H9 (cell line): Measurements from ENCODE around the gene GDF15. TPM values are rescaled to one million over a fixed set of nuclear protein-coding genes. Genes with fewer than 3 reads are reported as not detected.

Source experiments
- DNase-seq: peaks from one replicate; pipeline ENCODE4 v3.0.0-alpha.2; 2017
- H2AFZ ChIP-seq: one replicate; pipeline ENCODE4 v1.6.1; 2013; ENCODE audit warnings: mild to moderate bottlenecking, low read length, control low read depth, moderate library complexity
- H2AK5ac ChIP-seq: 2 replicates; pipeline ENCODE4 v1.6.1; 2013; ENCODE audit warnings: low read length, control low read depth, mixed read lengths; ENCODE audit not compliant: insufficient read length
- H2BK120ac ChIP-seq: one replicate; pipeline ENCODE4 v1.6.1; 2013; ENCODE audit warnings: low read depth, mild to moderate bottlenecking, low read length, control low read depth, inconsistent platforms; ENCODE audit not compliant: poor library complexity, severe bottlenecking
- H2BK12ac ChIP-seq: 2 replicates; pipeline ENCODE4 v1.6.1; 2013; ENCODE audit warnings: low read length, control low read depth, mixed read lengths, low read depth; ENCODE audit not compliant: insufficient read length
- H2BK15ac ChIP-seq: 2 replicates; pipeline ENCODE4 v1.6.1; 2013; ENCODE audit warnings: low read depth, low read length, control low read depth
- H2BK20ac ChIP-seq: one replicate; pipeline ENCODE4 v1.6.1; 2013; ENCODE audit warnings: low read depth, mild to moderate bottlenecking, low read length, control low read depth, inconsistent platforms; ENCODE audit not compliant: poor library complexity, severe bottlenecking
- H2BK5ac ChIP-seq: 2 replicates; pipeline ENCODE4 v1.6.1; 2013; ENCODE audit warnings: low read length, control low read depth, mixed read lengths; ENCODE audit not compliant: insufficient read length
- H3K14ac ChIP-seq: 2 replicates; pipeline ENCODE4 v1.6.1; 2013; ENCODE audit warnings: low read length, control low read depth; ENCODE audit not compliant: insufficient read depth
- H3K18ac ChIP-seq: 2 replicates; pipeline ENCODE4 v1.6.1; 2013; ENCODE audit warnings: low read depth, mild to moderate bottlenecking, mixed read lengths, low read length, control low read depth; ENCODE audit not compliant: insufficient read length
- H3K23ac ChIP-seq: 2 replicates; pipeline ENCODE4 v1.6.1; 2013; ENCODE audit warnings: low read length, control low read depth, mixed read lengths, low read depth; ENCODE audit not compliant: insufficient read length
- H3K23me2 ChIP-seq: 2 replicates; pipeline ENCODE4 v1.6.1; 2013; ENCODE audit warnings: low read depth, mild to moderate bottlenecking, mixed read lengths, low read length, control low read depth; ENCODE audit not compliant: insufficient read length, poor library complexity, severe bottlenecking
- H3K27ac ChIP-seq: 2 replicates; pipeline ENCODE4 v1.5.1; 2013; ENCODE audit warnings: low read length, control low read depth, mixed read lengths, low read depth; ENCODE audit not compliant: insufficient read length
- H3K27me3 ChIP-seq: 2 replicates; pipeline ENCODE4 v1.6.1; 2013; ENCODE audit warnings: low read length, control low read depth, inconsistent platforms; ENCODE audit not compliant: insufficient read depth
- H3K4ac ChIP-seq: 2 replicates; pipeline ENCODE4 v1.6.1; 2013; ENCODE audit warnings: low read depth, mild to moderate bottlenecking, control low read depth, inconsistent platforms, low read length, moderate library complexity
- H3K4me1 ChIP-seq: 2 replicates; pipeline ENCODE4 v1.6.1; 2013; ENCODE audit warnings: low read length, control low read depth, inconsistent platforms; ENCODE audit not compliant: insufficient read depth
- H3K4me2 ChIP-seq: 2 replicates; pipeline ENCODE4 v1.6.1; 2013; ENCODE audit warnings: low read length, control low read depth, mixed read lengths; ENCODE audit not compliant: insufficient read length, insufficient read depth
- H3K56ac ChIP-seq: 2 replicates; pipeline ENCODE4 v1.6.1; 2013; ENCODE audit warnings: low read depth, mild to moderate bottlenecking, mixed read lengths, low read length, control low read depth; ENCODE audit not compliant: insufficient read length
- H3K79me1 ChIP-seq: 2 replicates; pipeline ENCODE4 v1.6.1; 2013; ENCODE audit warnings: low read depth, mild to moderate bottlenecking, moderate library complexity, low read length, control low read depth, inconsistent platforms; ENCODE audit not compliant: insufficient read depth, poor library complexity, severe bottlenecking
- H3K79me2 ChIP-seq: 2 replicates; pipeline ENCODE4 v1.6.1; 2013; ENCODE audit warnings: low read length, control low read depth, inconsistent platforms; ENCODE audit not compliant: insufficient read depth
- H3K9ac ChIP-seq: 2 replicates; pipeline ENCODE4 v1.6.1; 2013; ENCODE audit warnings: low read length, control low read depth, mixed read lengths; ENCODE audit not compliant: insufficient read length; ENCODE audit errors: extremely low read depth
- H3K9me3 ChIP-seq: one replicate; pipeline ENCODE4 v1.6.1; 2013; ENCODE audit warnings: low read depth, low read length, inconsistent platforms; ENCODE audit not compliant: control insufficient read depth
- H3T11ph ChIP-seq: one replicate; pipeline ENCODE4 v1.6.1; 2013; ENCODE audit warnings: mild to moderate bottlenecking, low read length, control low read depth, inconsistent platforms
- H4K20me1 ChIP-seq: one replicate; pipeline ENCODE4 v1.6.1; 2013; ENCODE audit not compliant: control insufficient read depth, insufficient read length, insufficient read depth
- H4K5ac ChIP-seq: 2 replicates; pipeline ENCODE4 v1.6.1; 2013; ENCODE audit warnings: low read depth, mild to moderate bottlenecking, mixed read lengths, low read length, control low read depth; ENCODE audit not compliant: insufficient read length
- H4K8ac ChIP-seq: replicated peaks from 2 replicates; pipeline ENCODE4 v1.6.1; 2013; ENCODE audit warnings: low read length, control low read depth, mixed read lengths, low read depth; ENCODE audit not compliant: insufficient read length
- H4K91ac ChIP-seq: 2 replicates; pipeline ENCODE4 v1.6.1; 2013; ENCODE audit warnings: low read depth, mild to moderate bottlenecking, moderate library complexity, mixed read lengths, low read length, control low read depth; ENCODE audit not compliant: insufficient read length
- H3K27ac Mint-ChIP-seq, 3 experiments: 2 replicates in 2 of 3; 3 replicates in 1 of 3; pipeline ENCODE4 v1.8.0; 2020 to 2021; ENCODE audit warnings: mixed read lengths in 3 of 3, mild to moderate bottlenecking in 1 of 3, moderate library complexity in 1 of 3
- H3K27me3 Mint-ChIP-seq: 2 replicates; pipeline ENCODE4 v1.8.0; 2021; ENCODE audit warnings: low read depth, mild to moderate bottlenecking, moderate library complexity, mixed read lengths
- H3K36me3 Mint-ChIP-seq, 3 experiments: 2 replicates in 2 of 3; 3 replicates in 1 of 3; pipeline ENCODE4 v1.8.0; 2020 to 2021; ENCODE audit warnings: low read depth in 3 of 3, mixed read lengths in 3 of 3; ENCODE audit not compliant: insufficient read depth in 1 of 3
- H3K4me1 Mint-ChIP-seq, 2 experiments: 2 replicates each; pipeline ENCODE4 v1.8.0; 2020; ENCODE audit warnings: mixed read lengths in 2 of 2
- H3K4me3 Mint-ChIP-seq, 2 experiments: 2 replicates in 1 of 2; 3 replicates in 1 of 2; pipeline ENCODE4 v1.8.0; 2020 to 2021; ENCODE audit warnings: mild to moderate bottlenecking in 2 of 2, mixed read lengths in 2 of 2, moderate library complexity in 1 of 2
- H3K9me3 Mint-ChIP-seq, 2 experiments: 2 replicates in 1 of 2; 3 replicates in 1 of 2; pipeline ENCODE4 v1.8.0; 2020; ENCODE audit warnings: mild to moderate bottlenecking in 2 of 2, mixed read lengths in 2 of 2, moderate library complexity in 1 of 2
- WGBS: extraction: QIAGEN DNeasy Blood & Tissue Kit; methylation state at CpG from one replicate; pipeline ENCODE4 v1.1.7; 2013; ENCODE audit warnings: missing lambda C conversion rate, low lambda C conversion rate, mixed read lengths; ENCODE audit not compliant: insufficient read length; ENCODE audit errors: extremely low coverage; 5-methylcytosine and 5-hydroxymethylcytosine counted together
- total RNA-seq: library from RNA; stranded (reverse); gene quantifications from 2 replicates; pipeline ENCODE4 v1.2.1, GENCODE V29; 2021
- TF ChIP-seq, protein P1 (sequence below): fragments of 200-600 bp; sonication (generic); conservative IDR thresholded peaks from 3 replicates; pipeline ENCODE4 v1.8.0; 2021; ENCODE audit warnings: antibody characterized with exemption, mild to moderate bottlenecking

Gene GDF15
- total RNA-seq, 1 experiment from 2014 or later = 5.7 TPM

- Histone ChIP-seq H3K14ac (no peak overlapping the region), H3K18ac (no peak overlapping the region), H2BK20ac (no peak overlapping the region), H4K8ac (no peak overlapping the region), H2AK5ac (no peak overlapping the region), H3K56ac (no peak overlapping the region), H2BK12ac (no peak overlapping the region), H3K27me3 (no peaks in the 10 kb centered on the region), H2BK15ac (no peak overlapping the region), H4K5ac (no peak overlapping the region), H2AFZ (no peak overlapping the region), H4K91ac (no peak overlapping the region), H3K9ac (no peak overlapping the region), H2BK120ac (no peak overlapping the region), H3K79me1 (no peaks in the 10 kb centered on the region), H3K4ac (no peak overlapping the region), H3K9me3 (no peaks in the 10 kb centered on the region), H4K20me1 (no peaks in the 10 kb centered on the region), H3K79me2 (no peaks in the 10 kb centered on the region), H3K23me2 (no peaks in the 10 kb centered on the region), H3K4me1 (peaks cover 4% of the 10 kb centered on the region; the same call in 1 of the 2 replicates), H3K4me2 (no peak overlapping the region), H2BK5ac (no peak overlapping the region), H3K23ac (no peak overlapping the region), H3T11ph (no peak overlapping the region), H3K27ac (no peak overlapping the region)
- WGBS = no CpG with 5 or more reads among the region's 12 CpGs
- Mint-ChIP-seq H3K9me3 (no peaks in the 10 kb centered on the region), H3K27ac (no peak overlapping the region), H3K4me1 (peaks cover 38 to 43% of the 10 kb centered on the region in 2 experiments), H3K27me3 (peaks cover 5% of the 10 kb centered on the region; the same call in 1 of the 2 replicates), H3K36me3 (0 out of 7 replicates have a peak, but pooled peaks cover 0 to 3% (median 0%) of the 10 kb centered on the region in 3 experiments), H3K4me3 (no peak overlapping the region)
- no peak for DNase-seq
- TF ChIP-seq, protein P1, sequence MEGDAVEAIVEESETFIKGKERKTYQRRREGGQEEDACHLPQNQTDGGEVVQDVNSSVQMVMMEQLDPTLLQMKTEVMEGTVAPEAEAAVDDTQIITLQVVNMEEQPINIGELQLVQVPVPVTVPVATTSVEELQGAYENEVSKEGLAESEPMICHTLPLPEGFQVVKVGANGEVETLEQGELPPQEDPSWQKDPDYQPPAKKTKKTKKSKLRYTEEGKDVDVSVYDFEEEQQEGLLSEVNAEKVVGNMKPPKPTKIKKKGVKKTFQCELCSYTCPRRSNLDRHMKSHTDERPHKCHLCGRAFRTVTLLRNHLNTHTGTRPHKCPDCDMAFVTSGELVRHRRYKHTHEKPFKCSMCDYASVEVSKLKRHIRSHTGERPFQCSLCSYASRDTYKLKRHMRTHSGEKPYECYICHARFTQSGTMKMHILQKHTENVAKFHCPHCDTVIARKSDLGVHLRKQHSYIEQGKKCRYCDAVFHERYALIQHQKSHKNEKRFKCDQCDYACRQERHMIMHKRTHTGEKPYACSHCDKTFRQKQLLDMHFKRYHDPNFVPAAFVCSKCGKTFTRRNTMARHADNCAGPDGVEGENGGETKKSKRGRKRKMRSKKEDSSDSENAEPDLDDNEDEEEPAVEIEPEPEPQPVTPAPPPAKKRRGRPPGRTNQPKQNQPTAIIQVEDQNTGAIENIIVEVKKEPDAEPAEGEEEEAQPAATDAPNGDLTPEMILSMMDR = no peak
Observed at GRCh38 chr19:18427743-18428113, 41.8 kb downstream of the GDF15 start.
